ENCODE results near the gene POM121C.
"Not testable (repeated sequence)": the region's sequence is repeated elsewhere in the genome, so short reads cannot be mapped to it uniquely, and the experiment has no call there.

The POM121C gene

DNA sequence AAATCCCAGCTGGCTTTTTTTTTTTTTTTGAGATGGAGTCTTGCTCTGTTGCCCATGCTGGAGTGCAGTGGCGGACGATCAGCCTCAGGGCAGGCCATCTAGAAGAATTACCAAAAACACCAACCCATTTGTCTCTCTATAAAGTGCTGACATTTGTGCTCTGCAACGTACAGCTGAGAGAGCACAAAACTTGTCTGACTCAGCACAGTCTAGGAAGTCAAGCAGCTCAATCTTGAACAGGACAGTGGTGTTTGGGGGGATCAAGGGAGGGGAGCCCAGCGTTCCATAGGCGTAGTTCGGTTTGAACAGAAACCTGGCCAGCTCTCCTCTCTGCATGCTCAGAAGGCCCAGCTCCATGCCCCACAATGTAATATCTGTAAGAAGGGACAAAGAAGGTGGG is 92.9 kb downstream of the POM121C start:
- DNase-seq (ENCODE audit: low spot score) = not testable (repeated sequence)

DNA sequence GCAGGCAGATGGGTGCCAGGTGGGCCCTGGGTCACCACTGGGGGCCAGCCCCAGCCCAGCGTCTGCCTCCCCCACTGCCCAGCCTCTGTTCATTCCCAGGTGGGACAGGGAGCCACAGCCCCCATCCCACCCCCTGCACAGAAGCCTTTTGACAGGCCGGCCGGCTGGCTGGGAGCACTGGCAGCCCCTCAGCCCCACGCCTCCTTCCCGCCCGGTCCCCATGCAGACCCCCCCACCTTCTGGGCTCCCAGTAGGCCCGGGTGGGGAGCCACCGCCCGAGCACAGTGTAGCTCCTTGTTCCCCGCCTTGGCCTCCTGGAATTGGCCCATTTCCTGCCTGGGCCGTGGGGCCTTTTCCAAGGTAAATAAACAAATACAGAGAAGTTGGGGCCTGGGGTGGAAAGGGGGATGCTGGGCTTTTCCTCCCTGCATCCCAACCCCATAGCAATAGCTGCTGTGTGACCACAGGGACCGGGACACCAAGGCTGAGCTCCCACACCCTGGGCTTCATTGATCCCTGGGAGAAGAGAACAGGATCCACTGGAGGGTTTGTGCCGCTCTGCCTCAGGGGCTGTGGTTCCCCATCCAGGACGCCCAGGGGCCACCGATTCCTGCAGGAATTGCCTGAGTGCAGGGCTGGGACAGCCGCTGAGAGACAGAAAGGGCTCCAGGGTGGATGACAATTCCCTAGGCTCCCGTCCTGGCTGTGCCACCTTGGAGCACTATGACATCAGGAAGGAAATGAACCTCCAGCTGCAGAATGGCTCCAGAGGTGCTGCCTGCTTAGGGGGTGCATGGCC is 111.4 kb downstream of the POM121C start:
- DNase-seq (ENCODE audit: low spot score) = not testable (repeated sequence)

DNA sequence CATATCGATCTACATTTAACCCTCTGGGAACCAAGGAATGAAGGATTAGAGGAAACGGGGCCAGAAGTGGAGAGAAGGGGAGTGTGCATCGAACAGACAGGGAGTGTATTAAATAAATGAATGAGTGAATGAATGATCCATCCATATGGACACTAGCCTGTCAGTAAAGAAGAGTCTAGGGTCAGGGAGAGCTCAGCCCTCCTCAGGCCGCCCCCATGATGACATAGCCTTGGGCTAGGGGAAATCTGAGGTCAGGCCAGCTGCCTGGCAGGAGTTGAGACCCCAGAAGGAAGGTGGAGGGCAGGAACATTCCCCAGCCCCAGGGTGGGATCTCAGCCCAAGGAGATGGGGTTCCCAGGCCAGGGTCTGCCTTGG is 112.0 kb downstream of the POM121C start:
- not testable (repeated sequence) for DNase-seq (ENCODE audit: low spot score)

DNA sequence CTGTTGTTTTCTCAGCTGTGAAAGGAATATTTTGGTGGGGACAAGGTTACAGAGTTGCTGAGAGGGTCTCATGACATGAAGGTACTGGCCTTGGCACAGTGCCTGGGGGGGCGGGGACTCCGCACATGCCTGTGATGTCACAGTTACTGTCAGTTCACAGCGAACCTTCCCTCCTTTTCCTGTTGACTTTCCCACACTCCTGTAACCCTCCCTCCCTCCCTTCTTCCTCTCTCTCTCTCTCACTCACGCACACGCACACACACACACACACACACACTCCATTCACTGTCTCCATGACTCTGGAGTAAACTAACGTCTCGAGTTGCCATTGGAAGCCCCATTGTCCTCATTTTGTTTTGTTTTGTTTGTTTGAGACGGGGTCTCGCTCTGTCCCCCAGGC is 118.8 kb downstream of the POM121C start:
- DNase-seq (ENCODE audit: low spot score) = not testable (repeated sequence)

Measured in CD4-positive, alpha-beta T cell treated with Interleukin-15 for 4 hours (primary cell).